Ishikawa (cell line): ENCODE data around the gene PGP.

ENCODE experiments used
- CEBPB ChIP-seq: IDR thresholded peaks from 2 replicates; pipeline ENCODE4 v1.6.1; 2012
- CREB1 ChIP-seq: IDR thresholded peaks from 2 replicates; pipeline ENCODE4 v1.6.1; 2012; ENCODE audit warnings: low read depth
- EGR1 ChIP-seq: IDR thresholded peaks from 2 replicates; pipeline ENCODE4 v1.6.1; 2012
- EP300 ChIP-seq: IDR thresholded peaks from 2 replicates; pipeline ENCODE4 v1.6.1; 2012; ENCODE audit warnings: borderline replicate concordance
- FOXM1 ChIP-seq: IDR thresholded peaks from 2 replicates; pipeline ENCODE4 v1.6.1; 2012; ENCODE audit warnings: low read depth, borderline replicate concordance
- NFIC ChIP-seq: IDR thresholded peaks from 2 replicates; pipeline ENCODE4 v1.6.1; 2012
- RAD21 ChIP-seq: IDR thresholded peaks from 2 replicates; pipeline ENCODE4 v1.6.1; 2012; ENCODE audit warnings: low read depth
- TAF1 ChIP-seq: IDR thresholded peaks from 2 replicates; pipeline ENCODE4 v1.6.1; 2012; ENCODE audit warnings: low read depth, mild to moderate bottlenecking
- TCF12 ChIP-seq: IDR thresholded peaks from 2 replicates; pipeline ENCODE4 v1.6.1; 2012; ENCODE audit warnings: low read depth
- TEAD4 ChIP-seq: IDR thresholded peaks from 2 replicates; pipeline ENCODE4 v1.6.1; 2012
- YY1 ChIP-seq: IDR thresholded peaks from 2 replicates; pipeline ENCODE4 v1.6.1; 2012; ENCODE audit warnings: low read depth
- ZBTB7A ChIP-seq: IDR thresholded peaks from 2 replicates; pipeline ENCODE4 v1.6.1; 2012; ENCODE audit warnings: low read depth
- TF ChIP-seq, protein P1 (sequence below): IDR thresholded peaks from 2 replicates; pipeline ENCODE4 v1.6.1; 2012
- TF ChIP-seq, protein P2 (sequence below): IDR thresholded peaks from 2 replicates; pipeline ENCODE4 v1.6.1; 2012; ENCODE audit warnings: low read depth, mild to moderate bottlenecking
- TF ChIP-seq, protein P3 (sequence below): IDR thresholded peaks from 2 replicates; pipeline ENCODE4 v1.6.1; 2012

PGP gene

DNA sequence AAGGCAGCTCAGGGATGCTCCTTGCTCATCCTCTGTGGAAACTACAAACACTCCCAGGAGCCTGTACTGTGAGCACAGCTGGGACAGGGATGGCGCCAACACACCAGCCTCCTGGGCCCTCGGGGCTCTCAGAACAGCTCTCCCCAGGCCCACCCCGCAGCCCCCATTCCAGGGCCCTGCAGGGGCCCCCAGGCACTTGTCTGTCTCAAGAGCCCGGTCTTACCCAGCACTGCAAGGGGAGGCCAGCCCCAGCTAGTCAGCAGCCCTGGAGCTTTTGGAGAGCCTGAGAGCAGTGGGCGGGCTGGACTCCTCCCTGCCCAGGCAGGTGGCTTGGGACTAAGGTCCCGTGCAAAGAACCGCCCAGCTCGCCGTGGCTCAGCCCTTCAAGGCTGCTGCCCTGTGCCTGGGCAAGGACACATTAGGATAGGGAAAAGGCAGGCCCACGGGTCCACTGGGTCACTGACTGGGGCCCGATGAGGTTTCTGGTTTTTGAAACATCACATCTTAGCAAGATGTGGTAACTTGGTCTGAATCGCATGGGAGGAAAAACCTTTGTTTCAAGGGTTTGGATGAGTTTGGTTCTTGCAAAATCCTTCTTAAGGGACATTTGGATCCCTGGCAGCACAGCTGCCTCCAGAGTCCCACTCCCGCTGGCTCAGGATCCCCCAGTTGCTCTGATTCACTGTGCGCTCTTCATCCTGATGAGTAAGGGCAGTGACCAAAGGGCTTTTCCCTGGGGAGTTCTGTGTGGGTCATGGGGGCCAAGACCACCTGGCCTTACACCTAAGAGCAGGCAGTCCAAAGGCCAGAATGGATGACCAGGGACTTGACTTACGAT lies 24.4 kb upstream of the PGP start:
- no peak for TF ChIP-seq CEBPB
- no peak for TF ChIP-seq RAD21
- TF ChIP-seq, protein P1, sequence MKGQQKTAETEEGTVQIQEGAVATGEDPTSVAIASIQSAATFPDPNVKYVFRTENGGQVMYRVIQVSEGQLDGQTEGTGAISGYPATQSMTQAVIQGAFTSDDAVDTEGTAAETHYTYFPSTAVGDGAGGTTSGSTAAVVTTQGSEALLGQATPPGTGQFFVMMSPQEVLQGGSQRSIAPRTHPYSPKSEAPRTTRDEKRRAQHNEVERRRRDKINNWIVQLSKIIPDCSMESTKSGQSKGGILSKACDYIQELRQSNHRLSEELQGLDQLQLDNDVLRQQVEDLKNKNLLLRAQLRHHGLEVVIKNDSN, result no peak
- TF ChIP-seq CREB1, result no peak
- no peak for TF ChIP-seq FOXM1
- TF ChIP-seq, protein P2, sequence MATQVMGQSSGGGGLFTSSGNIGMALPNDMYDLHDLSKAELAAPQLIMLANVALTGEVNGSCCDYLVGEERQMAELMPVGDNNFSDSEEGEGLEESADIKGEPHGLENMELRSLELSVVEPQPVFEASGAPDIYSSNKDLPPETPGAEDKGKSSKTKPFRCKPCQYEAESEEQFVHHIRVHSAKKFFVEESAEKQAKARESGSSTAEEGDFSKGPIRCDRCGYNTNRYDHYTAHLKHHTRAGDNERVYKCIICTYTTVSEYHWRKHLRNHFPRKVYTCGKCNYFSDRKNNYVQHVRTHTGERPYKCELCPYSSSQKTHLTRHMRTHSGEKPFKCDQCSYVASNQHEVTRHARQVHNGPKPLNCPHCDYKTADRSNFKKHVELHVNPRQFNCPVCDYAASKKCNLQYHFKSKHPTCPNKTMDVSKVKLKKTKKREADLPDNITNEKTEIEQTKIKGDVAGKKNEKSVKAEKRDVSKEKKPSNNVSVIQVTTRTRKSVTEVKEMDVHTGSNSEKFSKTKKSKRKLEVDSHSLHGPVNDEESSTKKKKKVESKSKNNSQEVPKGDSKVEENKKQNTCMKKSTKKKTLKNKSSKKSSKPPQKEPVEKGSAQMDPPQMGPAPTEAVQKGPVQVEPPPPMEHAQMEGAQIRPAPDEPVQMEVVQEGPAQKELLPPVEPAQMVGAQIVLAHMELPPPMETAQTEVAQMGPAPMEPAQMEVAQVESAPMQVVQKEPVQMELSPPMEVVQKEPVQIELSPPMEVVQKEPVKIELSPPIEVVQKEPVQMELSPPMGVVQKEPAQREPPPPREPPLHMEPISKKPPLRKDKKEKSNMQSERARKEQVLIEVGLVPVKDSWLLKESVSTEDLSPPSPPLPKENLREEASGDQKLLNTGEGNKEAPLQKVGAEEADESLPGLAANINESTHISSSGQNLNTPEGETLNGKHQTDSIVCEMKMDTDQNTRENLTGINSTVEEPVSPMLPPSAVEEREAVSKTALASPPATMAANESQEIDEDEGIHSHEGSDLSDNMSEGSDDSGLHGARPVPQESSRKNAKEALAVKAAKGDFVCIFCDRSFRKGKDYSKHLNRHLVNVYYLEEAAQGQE, result no peak
- TF ChIP-seq NFIC, result no peak

DNA sequence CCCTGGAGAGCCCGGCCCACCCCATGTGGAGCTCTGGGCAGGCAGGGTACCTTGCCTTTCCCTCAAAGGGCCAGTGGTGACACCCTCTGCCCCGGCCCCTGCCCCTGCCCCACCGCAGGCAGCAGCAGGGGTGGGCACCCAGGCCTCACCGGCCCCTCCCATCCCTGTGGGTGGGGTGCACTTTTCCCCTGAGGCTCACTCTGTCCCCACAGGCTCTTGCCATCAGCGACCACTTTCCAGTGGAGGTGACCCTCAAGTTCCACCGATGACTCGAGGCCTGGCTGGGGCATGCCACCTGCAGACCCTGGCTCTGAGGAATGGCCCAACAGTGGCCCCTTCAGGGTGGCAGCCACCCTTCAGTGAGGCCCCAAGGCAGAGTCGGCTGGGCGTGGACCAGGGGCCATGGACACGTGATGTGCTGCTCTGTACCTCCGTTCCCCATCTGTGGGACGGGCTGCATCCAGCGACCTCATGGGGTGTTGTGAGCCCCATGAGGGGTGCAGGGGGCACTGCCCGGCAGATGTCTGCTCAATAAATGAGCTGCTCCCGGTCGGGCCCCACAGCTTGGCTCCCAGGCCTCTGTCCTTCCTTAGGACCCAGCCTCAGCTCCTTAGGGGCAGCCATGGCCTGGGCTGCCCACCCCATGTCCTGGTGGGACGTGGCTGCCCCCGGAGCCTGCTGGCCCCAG lies 23.7 kb upstream of the PGP start:
- no peak for TF ChIP-seq RAD21
- no peak for TF ChIP-seq TEAD4
- TF ChIP-seq FOXM1, result no peak
- TF ChIP-seq NFIC, result no peak
- no peak for TF ChIP-seq CREB1
- TF ChIP-seq, protein P2, result no peak
- no peak for TF ChIP-seq CEBPB
- no peak for TF ChIP-seq EGR1
- TF ChIP-seq, protein P1, result no peak
- no peak for TF ChIP-seq TCF12
- no peak for TF ChIP-seq ZBTB7A

DNA sequence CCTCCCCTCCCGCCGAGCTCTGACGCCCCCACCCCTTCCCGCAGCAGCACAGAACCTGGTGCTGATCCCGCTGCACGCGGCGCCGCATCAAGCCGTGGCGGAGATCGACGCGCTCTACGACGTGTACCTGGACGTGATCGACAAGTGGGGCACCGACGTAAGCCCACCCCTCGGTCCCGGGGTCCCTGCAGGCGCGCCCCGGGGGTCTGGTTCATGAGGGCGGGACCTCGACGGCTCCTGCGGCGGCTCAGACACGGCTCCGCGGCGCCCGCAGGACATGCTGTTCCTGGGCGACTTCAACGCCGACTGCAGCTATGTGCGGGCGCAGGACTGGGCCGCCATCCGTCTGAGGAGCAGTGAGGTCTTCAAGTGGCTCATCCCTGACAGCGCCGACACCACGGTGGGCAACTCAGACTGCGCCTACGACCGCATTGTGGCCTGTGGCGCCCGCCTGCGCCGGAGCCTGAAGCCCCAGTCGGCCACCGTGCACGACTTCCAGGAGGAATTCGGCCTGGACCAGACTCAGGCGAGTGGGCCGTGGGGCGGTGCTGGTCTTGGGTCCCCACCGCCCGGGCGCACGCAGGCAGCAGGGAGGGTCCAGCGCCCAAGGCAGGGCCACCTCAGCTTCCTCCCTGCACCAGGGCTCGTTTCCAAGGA lies 23.0 kb upstream of the PGP start:
- TF ChIP-seq, protein P3, sequence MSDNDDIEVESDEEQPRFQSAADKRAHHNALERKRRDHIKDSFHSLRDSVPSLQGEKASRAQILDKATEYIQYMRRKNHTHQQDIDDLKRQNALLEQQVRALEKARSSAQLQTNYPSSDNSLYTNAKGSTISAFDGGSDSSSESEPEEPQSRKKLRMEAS, result no peak
- TF ChIP-seq CEBPB, result no peak
- no peak for TF ChIP-seq EP300
- TF ChIP-seq RAD21, result no peak
- no peak for TF ChIP-seq TAF1
- TF ChIP-seq, protein P2, result no peak
- no peak for TF ChIP-seq YY1
- TF ChIP-seq NFIC, result no peak
- TF ChIP-seq EGR1, result no peak
- no peak for TF ChIP-seq FOXM1
- TF ChIP-seq CREB1, result no peak
- no peak for TF ChIP-seq ZBTB7A
- TF ChIP-seq TCF12, result no peak

DNA sequence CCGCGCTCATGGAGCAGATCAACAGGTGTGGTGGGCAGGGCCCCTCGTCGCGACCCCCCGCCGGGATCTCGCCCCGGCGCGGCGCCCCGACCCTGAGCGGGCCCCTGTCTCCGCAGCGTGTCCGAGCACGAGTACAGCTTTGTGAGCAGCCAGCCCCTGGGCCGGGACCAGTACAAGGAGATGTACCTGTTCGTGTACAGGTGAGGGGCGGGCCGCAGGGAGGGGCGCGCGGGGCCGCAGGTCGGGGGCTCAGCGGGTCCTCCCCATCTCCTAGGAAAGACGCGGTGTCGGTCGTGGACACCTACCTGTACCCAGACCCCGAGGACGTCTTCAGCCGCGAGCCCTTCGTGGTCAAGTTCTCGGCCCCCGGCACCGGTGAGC lies 22.5 kb upstream of the PGP start:
- TF ChIP-seq CEBPB, result no peak
- TF ChIP-seq FOXM1, result no peak
- TF ChIP-seq RAD21, result no peak
- no peak for TF ChIP-seq TAF1
- no peak for TF ChIP-seq EP300
- TF ChIP-seq, protein P2, result no peak
- no peak for TF ChIP-seq TEAD4
- TF ChIP-seq NFIC, result no peak
